Gastrocnemius medialis (tissue), 4 donors: ENCODE measurements around the gene PITX3. TPM values are rescaled to one million over a fixed set of nuclear protein-coding genes. Genes with fewer than 3 reads are reported as not detected.

ENCODE experiments used
- ATAC-seq, 2 donors: fragments of 150-250 bp; one replicate each; pipeline ENCODE4 v1.9.1; 2016
- DNase-seq, 2 donors: peaks; one replicate each; pipeline ENCODE4 v3.0.0-alpha.2; 2019
- H3K27ac ChIP-seq, 4 donors: fragments of 200-600 bp; sonication (generic); 1 replicate in 1 of 4; 2 replicates in 3 of 4; pipeline ENCODE4 v1.5.1; 2016 to 2018; ENCODE audit warnings: mild to moderate bottlenecking in 2 of 4, moderate library complexity in 1 of 4
- H3K27me3 ChIP-seq, 3 donors: fragments of 200-600 bp; sonication (generic) in 2 of 3; 1 replicate in 1 of 3; 2 replicates in 2 of 3; pipeline versions ENCODE4 v1.5.1 to v1.6.0; 2016 to 2019; ENCODE audit warnings: mild to moderate bottlenecking in 1 of 3, moderate library complexity in 1 of 3
- H3K36me3 ChIP-seq, 2 donors: fragments of 200-600 bp; sonication (generic) in 1 of 2; one replicate each; pipeline ENCODE4 v1.5.1; 2017 to 2018
- H3K4me1 ChIP-seq, 2 donors: fragments of 200-600 bp; sonication (generic) in 1 of 2; one replicate each; pipeline ENCODE4 v1.5.1; 2016 to 2017; ENCODE audit warnings: mild to moderate bottlenecking in 2 of 2
- H3K4me3 ChIP-seq, 4 donors: fragments of 200-600 bp; sonication (generic) in 3 of 4; 1 replicate in 1 of 4; 2 replicates in 3 of 4; pipeline ENCODE4 v1.5.1; 2016 to 2019; ENCODE audit warnings: mild to moderate bottlenecking in 2 of 4
- H3K9me3 ChIP-seq, 3 donors: fragments of 200-600 bp; sonication (generic) in 2 of 3; 1 replicate in 1 of 3; 2 replicates in 2 of 3; pipeline ENCODE4 v1.5.1; 2016 to 2019
- CTCF ChIP-seq, 5 experiments: fragments of 450-650 bp in 3 of 5; fragments of 200-600 bp in 2 of 5; sonication (generic) in 2 of 5; IDR thresholded peaks in 4 of 5; conservative IDR thresholded peaks in 1 of 5; 1 replicate in 4 of 5; 2 replicates in 1 of 5; pipeline ENCODE4 v1.5.1; 2016 to 2019; ENCODE audit warnings: antibody characterized with exemption in 5 of 5, mild to moderate bottlenecking in 3 of 5, moderate library complexity in 3 of 5
- POLR2A ChIP-seq, 2 donors: fragments of 450-650 bp; IDR thresholded peaks; one replicate each; pipeline ENCODE4 v1.6.1; 2017; ENCODE audit warnings: antibody characterized with exemption in 2 of 2, mild to moderate bottlenecking in 2 of 2, moderate library complexity in 2 of 2
- in situ Hi-C, 4 donors: fragments of 200-750 bp; cut with MboI; loops; one replicate each; pipeline versions ENCODE4 v1.15.0 to v1.8.0; 2017; ENCODE audit warnings: low sequenced_read_pairs in 4 of 4
- intact Hi-C: fragments of 100-400 bp; cut with DNase I; formaldehyde crosslinking; loops from one replicate; pipeline ENCODE4 v1.15.1; 2023; ENCODE audit warnings: low total_unique reads
- total RNA-seq, 4 donors: library from RNA; depleted of rRNA; stranded (reverse); fragments of >200 nt; gene quantifications; one replicate each; pipeline versions ENCODE4 v1.1.0 to v1.2.3, GENCODE V29; 2016

Gene PITX3
- total RNA-seq, 4 donors from 2014 or later: 4.2 to 8.9 (median 6.5) TPM

DNA sequence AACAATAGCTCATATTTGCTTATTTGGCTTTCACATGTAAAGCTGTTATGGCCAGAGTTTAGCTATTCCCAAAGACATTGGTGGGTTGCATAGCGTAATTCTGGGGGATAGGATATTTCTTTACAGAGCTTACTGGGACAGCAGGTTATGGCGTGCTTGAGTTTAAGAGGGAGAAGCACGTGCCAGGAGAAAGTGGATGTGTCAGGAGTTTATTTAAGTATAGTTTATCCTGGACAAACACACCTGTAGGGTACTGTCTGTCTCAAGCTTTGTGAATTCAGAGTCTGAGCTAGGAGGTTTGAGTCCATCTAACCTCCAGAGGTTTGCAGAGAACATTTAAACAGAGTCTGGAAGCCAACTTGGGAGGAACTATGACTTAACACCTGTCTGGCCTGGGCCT lies 25.4 kb upstream of the PITX3 start:
- ATAC-seq (peak; percentile 15 to 64), DNase-seq (no peak)
- H3K9me3 ChIP-seq: no peaks in the 10 kb centered on the region
- peak overlapping the region; percentile 75 to 85 (median 83) for H3K27ac ChIP-seq
- TF ChIP-seq CTCF (IDR thresholded peaks at IDR 0.05 in 4 of 5, conservative IDR thresholded peaks at IDR 0.05 in 1 of 5): no peak
- TF ChIP-seq POLR2A (IDR thresholded peaks at IDR 0.05): no peak
- intact Hi-C loops (no loop called here), in situ Hi-C loops (no loop called here)
- H3K4me1 ChIP-seq: peaks cover 79 to 87% of the 10 kb centered on the region in 2 donors
- no peak overlapping the region for H3K4me3 ChIP-seq
- no peaks in the 10 kb centered on the region for H3K36me3 ChIP-seq
- no peaks in the 10 kb centered on the region for H3K27me3 ChIP-seq

DNA sequence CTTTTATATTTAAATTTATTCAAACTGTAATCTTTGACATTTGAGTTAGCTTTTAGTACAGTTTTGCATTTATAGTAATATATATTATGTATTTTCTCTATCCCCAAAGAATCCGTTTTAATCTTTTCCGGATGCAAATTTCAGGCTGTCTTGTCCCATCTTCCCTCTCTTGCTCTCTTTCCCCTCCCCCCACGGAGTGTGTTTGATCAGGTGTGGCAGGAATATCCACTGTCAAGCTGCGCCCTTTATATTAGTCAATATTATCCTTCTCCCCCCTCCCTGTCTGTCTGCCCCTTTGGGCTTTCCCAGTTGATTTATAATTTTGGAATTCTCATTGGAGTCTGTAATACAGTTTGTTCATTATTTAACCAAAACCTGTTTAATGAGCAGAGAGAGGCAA lies 23.1 kb upstream of the PITX3 start:
- no peaks in the 10 kb centered on the region for H3K9me3 ChIP-seq
- intact Hi-C loops: no loop called here
- TF ChIP-seq POLR2A (IDR thresholded peaks at IDR 0.05) (no peak), CTCF (IDR thresholded peaks at IDR 0.05 in 4 of 5, conservative IDR thresholded peaks at IDR 0.05 in 1 of 5) (no peak)
- no peak overlapping the region for H3K4me3 ChIP-seq
- in situ Hi-C loops: no loop called here
- H3K27me3 ChIP-seq: no peaks in the 10 kb centered on the region
- peaks cover 0 to 19% of the 10 kb centered on the region in 2 donors for H3K36me3 ChIP-seq
- H3K27ac ChIP-seq: peak overlapping the region in 3 of 4 donors; percentile 82 to 85 (median 85)
- DNase-seq (no peak), ATAC-seq (no peak)
- H3K4me1 ChIP-seq: peaks cover 80 to 86% of the 10 kb centered on the region in 2 donors

DNA sequence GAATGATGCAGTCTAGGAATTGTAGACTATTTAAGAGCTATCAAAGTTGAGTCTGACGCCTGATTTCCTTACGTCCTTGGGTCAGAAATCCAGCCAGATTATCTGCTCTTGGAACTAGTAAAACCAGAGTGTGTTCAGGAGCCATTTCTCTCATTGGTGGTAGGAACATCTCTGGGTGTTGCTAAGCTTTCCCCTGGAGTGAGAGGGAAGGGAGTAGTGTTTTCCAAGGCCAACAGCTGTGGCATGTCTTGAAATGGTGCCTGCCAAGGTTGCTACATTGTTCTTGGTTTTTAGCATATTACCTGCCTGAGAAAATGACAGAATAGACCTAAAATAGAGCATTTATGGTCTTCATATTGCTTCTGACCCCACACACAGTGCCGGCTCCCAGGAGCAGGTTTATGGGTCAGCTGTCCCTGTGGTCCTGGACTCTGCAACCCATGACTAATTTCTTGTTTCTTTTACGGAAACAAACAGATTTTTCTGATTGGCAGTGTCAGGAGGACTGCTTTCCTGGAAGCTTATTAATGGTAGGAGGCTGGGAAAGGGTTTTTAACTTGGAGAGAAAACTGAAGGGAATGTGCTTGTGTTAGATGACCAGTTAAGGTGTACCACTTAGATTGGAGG lies 21.5 kb upstream of the PITX3 start:
- in situ Hi-C loops: no loop called here
- TF ChIP-seq CTCF (IDR thresholded peaks at IDR 0.05 in 4 of 5, conservative IDR thresholded peaks at IDR 0.05 in 1 of 5) (no peak), POLR2A (IDR thresholded peaks at IDR 0.05) (no peak)
- Histone ChIP-seq H3K27me3 (no peaks in the 10 kb centered on the region), H3K4me1 (peaks cover 69 to 71% of the 10 kb centered on the region in 2 donors), H3K4me3 (no peak overlapping the region), H3K9me3 (no peaks in the 10 kb centered on the region), H3K36me3 (peaks cover 0 to 25% of the 10 kb centered on the region in 2 donors), H3K27ac (peak overlapping the region; percentile 54 to 85 (median 81))
- no peak for DNase-seq
- no peak for ATAC-seq
- intact Hi-C loops: no loop called here

DNA sequence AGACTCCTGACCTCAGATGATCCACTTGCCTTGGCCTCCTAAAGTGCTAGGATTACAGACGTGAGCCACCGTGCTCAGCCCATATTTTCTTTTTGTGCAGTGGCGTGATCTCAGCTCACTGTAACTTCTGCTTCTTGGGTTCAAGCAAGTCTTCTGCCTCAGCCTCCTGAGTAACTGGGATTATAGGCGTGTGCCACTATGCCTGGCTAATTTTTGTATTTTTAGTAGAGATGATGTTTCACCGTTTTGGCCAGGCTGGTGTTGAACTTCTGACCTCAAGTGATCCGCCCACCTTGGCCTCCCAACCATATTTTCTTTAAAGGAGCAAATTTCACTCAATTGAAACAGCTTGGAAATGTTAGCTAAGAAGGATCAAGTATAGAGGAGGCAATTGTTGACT lies 20.5 kb upstream of the PITX3 start:
- in situ Hi-C loops (no loop called here), intact Hi-C loops (no loop called here)
- ATAC-seq (peak; percentile 48 to 55), DNase-seq (peak in 1 of 2 donors; percentile 51)
- Histone ChIP-seq H3K27ac (peak overlapping the region; percentile 54 to 85 (median 81)), H3K4me1 (peaks cover 65% of the 10 kb centered on the region in 2 donors), H3K4me3 (no peak overlapping the region), H3K36me3 (peaks cover 0 to 25% of the 10 kb centered on the region in 2 donors), H3K9me3 (no peaks in the 10 kb centered on the region), H3K27me3 (no peaks in the 10 kb centered on the region)
- no peak for TF ChIP-seq CTCF (IDR thresholded peaks at IDR 0.05 in 4 of 5, conservative IDR thresholded peaks at IDR 0.05 in 1 of 5)
- TF ChIP-seq POLR2A (IDR thresholded peaks at IDR 0.05): no peak
